Skeletal muscle tissue (tissue), 4 donors: ENCODE data around the gene SMIM24. TPM values are rescaled to one million over a fixed set of nuclear protein-coding genes. Genes with fewer than 3 reads are reported as not detected.
A peak's percentile ranks its signal among the peaks of the same experiment; 100 is the strongest.
"Not testable (repeated sequence)": the region's sequence is repeated elsewhere in the genome, so short reads cannot be mapped to it uniquely, and the experiment has no call there.

Experiments
- H3K27ac ChIP-seq: one replicate; pipeline ENCODE4 v1.7.0; 2013; ENCODE audit warnings: mild to moderate bottlenecking, low read depth, low read length, inconsistent platforms
- H3K27me3 ChIP-seq, 3 donors: one replicate each; pipeline ENCODE4 v1.7.0; 2013; ENCODE audit warnings: low read length in 3 of 3; ENCODE audit not compliant: control insufficient read depth in 3 of 3, insufficient read depth in 3 of 3
- H3K36me3 ChIP-seq, 3 donors: one replicate each; pipeline ENCODE4 v1.7.0; 2013; ENCODE audit warnings: low read length in 3 of 3; ENCODE audit not compliant: control insufficient read depth in 3 of 3, insufficient read depth in 3 of 3
- H3K4me1 ChIP-seq, 3 donors: one replicate each; pipeline ENCODE4 v1.7.0; 2013; ENCODE audit warnings: low read length in 3 of 3, mild to moderate bottlenecking in 3 of 3; ENCODE audit not compliant: control insufficient read depth in 3 of 3, insufficient read depth in 3 of 3
- H3K4me3 ChIP-seq, 3 donors: one replicate each; pipeline ENCODE4 v1.7.0; 2013; ENCODE audit warnings: low read length in 3 of 3
- H3K9ac ChIP-seq, 3 donors: one replicate each; pipeline ENCODE4 v1.7.0; 2013; ENCODE audit warnings: low read length in 3 of 3, mild to moderate bottlenecking in 3 of 3, moderate library complexity in 2 of 3, low read depth in 1 of 3
- H3K9me3 ChIP-seq, 3 donors: one replicate each; pipeline ENCODE4 v1.7.0; 2013; ENCODE audit warnings: low read length in 3 of 3; ENCODE audit not compliant: control insufficient read depth in 3 of 3
- total RNA-seq: library from RNA; depleted of rRNA; stranded (reverse); fragments of >200 nt; gene quantifications from one replicate; pipeline ENCODE4 v1.2.3, GENCODE V29; 2014
- donor health status: Osteomylitis.

SMIM24 gene
- total RNA-seq, 1 donor from 2014 or later: not detected

GRCh38 chr19:3455960-3456601 is 24.2 kb downstream of the SMIM24 start:
- no peaks in the 10 kb centered on the region for H3K9me3 ChIP-seq

GRCh38 chr19:3455393-3455955 is 24.9 kb downstream of the SMIM24 start:
- Histone ChIP-seq H3K27me3 (no peaks in the 10 kb centered on the region), H3K4me1 (peaks cover 26 to 41% (median 36%) of the 10 kb centered on the region in 3 donors), H3K27ac (no peak overlapping the region), H3K9me3 (no peaks in the 10 kb centered on the region), H3K9ac (no peak overlapping the region), H3K4me3 (no peak overlapping the region), H3K36me3 (peaks cover 46 to 49% (median 49%) of the 10 kb centered on the region in 3 donors)

More at GRCh38 chr19:3455960-3456601, 24.2 kb downstream of the SMIM24 start:
- Histone ChIP-seq H3K4me1 (peaks cover 20 to 35% (median 31%) of the 10 kb centered on the region in 3 donors), H3K27ac (no peak overlapping the region), H3K9ac (no peak overlapping the region), H3K27me3 (no peaks in the 10 kb centered on the region), H3K4me3 (no peak overlapping the region), H3K36me3 (peaks cover 41 to 49% (median 47%) of the 10 kb centered on the region in 3 donors)

DNA sequence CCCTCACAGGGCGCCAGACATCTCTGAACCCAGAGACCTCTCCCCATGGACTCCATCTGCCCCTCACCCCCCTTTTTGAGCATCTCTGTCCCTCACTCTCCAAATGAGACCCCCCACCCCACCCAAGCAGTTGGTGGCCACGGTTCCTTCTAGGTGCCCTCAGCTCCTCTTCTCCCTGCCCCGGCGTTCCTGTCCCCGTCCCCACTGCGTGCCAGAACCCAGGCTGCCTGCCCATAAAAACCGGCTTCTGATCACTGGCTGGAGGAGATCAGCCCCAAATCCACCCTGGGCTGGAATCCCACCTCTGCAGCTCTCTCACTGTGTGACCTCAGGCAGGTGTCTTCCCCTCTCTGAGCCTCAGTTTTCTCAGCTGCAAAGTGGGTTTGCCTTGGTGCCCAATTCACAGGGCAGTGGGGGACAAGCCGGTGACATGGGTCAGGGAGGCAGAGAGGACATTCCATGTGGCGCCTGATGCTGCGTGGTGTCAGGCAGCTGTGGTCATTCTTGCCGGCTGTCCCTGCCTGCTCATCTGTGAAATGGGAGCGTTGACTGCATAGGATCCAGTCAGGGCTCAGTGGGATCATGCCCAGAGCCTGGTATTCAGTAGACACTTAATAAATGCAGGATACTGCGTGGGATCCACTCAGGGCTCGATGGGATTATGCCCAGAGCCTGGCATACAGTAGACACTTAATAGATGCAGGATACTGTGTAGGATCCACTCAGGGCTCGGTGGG is 25.5 kb downstream of the SMIM24 start:
- Histone ChIP-seq H3K9ac (no peak overlapping the region), H3K36me3 (peaks cover 45 to 51% (median 47%) of the 10 kb centered on the region in 3 donors), H3K27me3 (no peaks in the 10 kb centered on the region), H3K4me3 (no peak overlapping the region), H3K9me3 (no peaks in the 10 kb centered on the region), H3K4me1 (peaks cover 23 to 39% (median 33%) of the 10 kb centered on the region in 3 donors), H3K27ac (no peak overlapping the region)

GRCh38 chr19:3453840-3454239 is 26.5 kb downstream of the SMIM24 start:
- peaks cover 50 to 56% (median 51%) of the 10 kb centered on the region in 3 donors for H3K36me3 ChIP-seq
- H3K27ac ChIP-seq: no peak overlapping the region
- peak overlapping the region in 1 of 3 donors; percentile 33 for H3K9ac ChIP-seq

DNA sequence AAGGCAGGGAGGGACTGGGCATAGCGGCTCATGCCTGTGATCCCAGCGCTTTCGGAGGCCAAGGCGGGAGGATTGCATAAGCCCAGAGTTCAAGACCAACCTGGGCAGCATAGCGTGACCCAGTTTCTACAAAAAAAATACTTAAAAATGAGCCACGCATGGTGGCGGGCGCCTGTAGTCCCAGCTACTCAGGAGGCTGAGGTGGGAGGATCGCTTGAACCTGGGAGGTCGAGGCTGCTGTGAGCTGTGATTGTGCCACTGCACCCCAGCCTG is 27.4 kb downstream of the SMIM24 start:
- not testable (repeated sequence) for H3K27ac ChIP-seq, H3K9ac ChIP-seq, H3K9me3 ChIP-seq, H3K4me3 ChIP-seq, H3K27me3 ChIP-seq
- Histone ChIP-seq H3K36me3 (peaks cover 55 to 58% (median 57%) of the 10 kb centered on the region in 3 donors), H3K4me1 (peaks cover 13 to 26% (median 15%) of the 10 kb centered on the region in 3 donors)

More at GRCh38 chr19:3453840-3454239, 26.5 kb downstream of the SMIM24 start:
- Histone ChIP-seq H3K27me3 (no peaks in the 10 kb centered on the region), H3K4me1 (peaks cover 17 to 30% (median 25%) of the 10 kb centered on the region in 3 donors), H3K9me3 (no peaks in the 10 kb centered on the region), H3K4me3 (no peak overlapping the region)

- no peak overlapping the region for H3K4me3 ChIP-seq
- peak overlapping the region; percentile 79 for H3K27ac ChIP-seq
- no peaks in the 10 kb centered on the region for H3K9me3 ChIP-seq
- H3K36me3 ChIP-seq: peaks cover 54 to 57% (median 54%) of the 10 kb centered on the region in 3 donors
- peaks cover 11 to 21% (median 13%) of the 10 kb centered on the region in 3 donors for H3K4me1 ChIP-seq
- no peaks in the 10 kb centered on the region for H3K27me3 ChIP-seq
- no peak overlapping the region for H3K9ac ChIP-seq
Observed at GRCh38 chr19:3452171-3452941, 28.0 kb downstream of the SMIM24 start.

GRCh38 chr19:3451451-3451866 is 28.9 kb downstream of the SMIM24 start:
- H3K27ac ChIP-seq: peak overlapping the region; percentile 79
- no peaks in the 10 kb centered on the region for H3K9me3 ChIP-seq
- no peaks in the 10 kb centered on the region for H3K27me3 ChIP-seq
- peak overlapping the region in 1 of 3 donors; percentile 40 for H3K9ac ChIP-seq
- H3K36me3 ChIP-seq: peaks cover 47 to 54% (median 53%) of the 10 kb centered on the region in 3 donors
- no peak overlapping the region for H3K4me3 ChIP-seq
- H3K4me1 ChIP-seq: peaks cover 6 to 13% (median 10%) of the 10 kb centered on the region in 3 donors

- Histone ChIP-seq H3K9me3 (no peaks in the 10 kb centered on the region), H3K27me3 (no peaks in the 10 kb centered on the region), H3K9ac (peak overlapping the region in 1 of 3 donors; percentile 40), H3K4me3 (no peak overlapping the region), H3K27ac (peak overlapping the region; percentile 79), H3K4me1 (peaks cover 6 to 13% (median 10%) of the 10 kb centered on the region in 3 donors), H3K36me3 (peaks cover 51 to 59% (median 55%) of the 10 kb centered on the region in 3 donors)
Observed at GRCh38 chr19:3450796-3451411, 29.4 kb downstream of the SMIM24 start.

GRCh38 chr19:3448616-3449334 is 31.6 kb downstream of the SMIM24 start:
- no peak overlapping the region for H3K27ac ChIP-seq
- H3K36me3 ChIP-seq: peaks cover 44 to 55% (median 48%) of the 10 kb centered on the region in 3 donors

More at GRCh38 chr19:3448616-3449334, 31.6 kb downstream of the SMIM24 start:
- no peaks in the 10 kb centered on the region for H3K27me3 ChIP-seq
- peaks cover 23 to 33% (median 28%) of the 10 kb centered on the region in 3 donors for H3K4me1 ChIP-seq
- H3K9me3 ChIP-seq: no peaks in the 10 kb centered on the region
- H3K9ac ChIP-seq: no peak overlapping the region
- H3K4me3 ChIP-seq: no peak overlapping the region
